ENCODE data around the gene SLC35F1. TPM values are rescaled to one million over a fixed set of nuclear protein-coding genes. Genes with fewer than 3 reads are reported as not detected.
A peak's percentile ranks its signal among the peaks of the same experiment; 100 is the strongest.

Gene SLC35F1
- total RNA-seq, 1 donor from 2014 or later = 4.5 TPM

- no peak for TF ChIP-seq CTCF (IDR thresholded peaks at IDR 0.05; ENCODE audit: unreplicated experiment)
- Mint-ChIP-seq H3K27ac (no peak overlapping the region), H3K9me3 (ENCODE audit: low read depth) (no peaks in the 10 kb centered on the region), H3K4me1 (ENCODE audit: low read depth) (peaks cover 4% of the 10 kb centered on the region), H3K27me3 (no peaks in the 10 kb centered on the region), H3K36me3 (ENCODE audit: insufficient read depth) (no peaks in the 10 kb centered on the region), H3K4me3 (ENCODE audit: low read depth) (no peak overlapping the region)
- no peak for DNase-seq (ENCODE audit: low spot score, unreplicated experiment)
These were observed 9.4 kb downstream of the SLC35F1 start for GRCh38 chr6:117916483-117916882.

GRCh38 chr6:117917176-117917575 lies 10.1 kb downstream of the SLC35F1 start:
- no peaks in the 10 kb centered on the region for H3K36me3 Mint-ChIP-seq (ENCODE audit: insufficient read depth)
- no peaks in the 10 kb centered on the region for H3K9me3 Mint-ChIP-seq (ENCODE audit: low read depth)
- no peak overlapping the region for H3K27ac Mint-ChIP-seq
- no peak for TF ChIP-seq CTCF (IDR thresholded peaks at IDR 0.05; ENCODE audit: unreplicated experiment)
- no peaks in the 10 kb centered on the region for H3K27me3 Mint-ChIP-seq
- no peak overlapping the region for H3K4me3 Mint-ChIP-seq (ENCODE audit: low read depth)
- no peak for DNase-seq (ENCODE audit: low spot score, unreplicated experiment)
- peaks cover 4% of the 10 kb centered on the region for H3K4me1 Mint-ChIP-seq (ENCODE audit: low read depth)

- H3K9me3 Mint-ChIP-seq (ENCODE audit: low read depth) = no peaks in the 10 kb centered on the region
- H3K36me3 Mint-ChIP-seq (ENCODE audit: insufficient read depth) = no peaks in the 10 kb centered on the region
- H3K27me3 Mint-ChIP-seq = no peaks in the 10 kb centered on the region
- DNase-seq (ENCODE audit: low spot score, unreplicated experiment) = no peak
- H3K4me3 Mint-ChIP-seq (ENCODE audit: low read depth) = no peak overlapping the region
- no peak for TF ChIP-seq CTCF (IDR thresholded peaks at IDR 0.05; ENCODE audit: unreplicated experiment)
- no peak overlapping the region for H3K27ac Mint-ChIP-seq
- H3K4me1 Mint-ChIP-seq (ENCODE audit: low read depth) = peaks cover 4% of the 10 kb centered on the region
These were observed 11.4 kb downstream of the SLC35F1 start for GRCh38 chr6:117918454-117918853.

- H3K27me3 Mint-ChIP-seq = no peaks in the 10 kb centered on the region
- DNase-seq (ENCODE audit: low spot score, unreplicated experiment) = no peak
- no peak overlapping the region for H3K4me3 Mint-ChIP-seq (ENCODE audit: low read depth)
- no peaks in the 10 kb centered on the region for H3K36me3 Mint-ChIP-seq (ENCODE audit: insufficient read depth)
- H3K4me1 Mint-ChIP-seq (ENCODE audit: low read depth) = peaks cover 4% of the 10 kb centered on the region
- no peak overlapping the region for H3K27ac Mint-ChIP-seq
- no peaks in the 10 kb centered on the region for H3K9me3 Mint-ChIP-seq (ENCODE audit: low read depth)
- no peak for TF ChIP-seq CTCF (IDR thresholded peaks at IDR 0.05; ENCODE audit: unreplicated experiment)
These were observed 12.2 kb downstream of the SLC35F1 start for GRCh38 chr6:117919275-117919674.

- H3K4me1 Mint-ChIP-seq (ENCODE audit: low read depth) = peaks cover 4% of the 10 kb centered on the region
- peak; percentile 27 for DNase-seq (ENCODE audit: low spot score, unreplicated experiment)
- H3K27ac Mint-ChIP-seq = peak overlapping the region; percentile 30
- H3K4me3 Mint-ChIP-seq (ENCODE audit: low read depth) = no peak overlapping the region
- no peak for TF ChIP-seq CTCF (IDR thresholded peaks at IDR 0.05; ENCODE audit: unreplicated experiment)
- no peaks in the 10 kb centered on the region for H3K36me3 Mint-ChIP-seq (ENCODE audit: insufficient read depth)
- no peaks in the 10 kb centered on the region for H3K9me3 Mint-ChIP-seq (ENCODE audit: low read depth)
- H3K27me3 Mint-ChIP-seq = no peaks in the 10 kb centered on the region
These were observed 13.0 kb downstream of the SLC35F1 start for GRCh38 chr6:117919775-117920729.

Measured in progenitor cell of endocrine pancreas (in vitro differentiated cells).